SIG-M5 (cell line): ENCODE data around the gene REPS1.

Experiments used
- DNase-seq: peaks from one replicate; lab custom pipeline; 2025; lab: John Stamatoyannopoulos, UW

The REPS1 gene

GRCh38 chr6:138987643-138988468, at the start of gene REPS1:
REPS1 (minus strand) TSS chr6:138988253; CDS start chr6:138987682, 571 bp downstream.
- peak; percentile 19 for DNase-seq

- DNase-seq = no peak
Observed at GRCh38 chr6:139037490-139037889, 49.4 kb upstream of the REPS1 start.

- peak; percentile 43 for DNase-seq
Observed at GRCh38 chr6:139030228-139030963, 42.3 kb upstream of the REPS1 start.

- DNase-seq = no peak
Observed at GRCh38 chr6:139029470-139030227, 41.6 kb upstream of the REPS1 start.

GRCh38 chr6:139028658-139029469, 40.8 kb upstream of the REPS1 start, which contains the start of gene ABRACL:
ABRACL (plus strand) TSS chr6:139028745; CDS start chr6:139034161, 5,416 bp downstream.
- peak; percentile 65 for DNase-seq

GRCh38 chr6:139028215-139028657, 40.2 kb upstream of the REPS1 start:
- DNase-seq = no peak

- DNase-seq = no peak
Observed at GRCh38 chr6:139027620-139028182, 39.6 kb upstream of the REPS1 start.

- DNase-seq = peak; percentile 19
Observed at GRCh38 chr6:139025416-139025815, 37.4 kb upstream of the REPS1 start.

GRCh38 chr6:139020689-139021088, 32.6 kb upstream of the REPS1 start:
- DNase-seq = no peak

- DNase-seq = no peak
Observed at GRCh38 chr6:139019722-139020121, 31.7 kb upstream of the REPS1 start.

GRCh38 chr6:139017227-139017626, 29.2 kb upstream of the REPS1 start:
- DNase-seq = no peak

GRCh38 chr6:139016337-139017213, 28.5 kb upstream of the REPS1 start:
- no peak for DNase-seq

- DNase-seq = no peak
Observed at GRCh38 chr6:139014945-139015344, 26.9 kb upstream of the REPS1 start.

GRCh38 chr6:139013185-139013800, 25.2 kb upstream of the REPS1 start:
- no peak for DNase-seq

GRCh38 chr6:139011980-139012379, 23.9 kb upstream of the REPS1 start:
- DNase-seq = no peak

GRCh38 chr6:139010674-139011073, 22.6 kb upstream of the REPS1 start:
- DNase-seq = no peak

- DNase-seq = no peak
Observed at GRCh38 chr6:139008117-139008516, 20.1 kb upstream of the REPS1 start.

- no peak for DNase-seq
Observed at GRCh38 chr6:139007428-139007827, 19.4 kb upstream of the REPS1 start.

GRCh38 chr6:139006477-139006876, 18.4 kb upstream of the REPS1 start:
- DNase-seq = no peak

- no peak for DNase-seq
Observed at GRCh38 chr6:139003751-139004150, 15.7 kb upstream of the REPS1 start.
